GM18505 (cell line): ENCODE measurements around the gene CRTAC1.

Experiments
- ATAC-seq: cut with Tn5 transposase; IDR thresholded peaks from one replicate; pipeline ENCODE4 v1.9.1; 2021; ENCODE audit not compliant: unreplicated experiment
- POLR2A ChIP-seq: IDR thresholded peaks from 4 replicates; pipeline ENCODE4 v1.6.1; 2011; ENCODE audit warnings: borderline replicate concordance; ENCODE audit not compliant: insufficient read depth, insufficient read length; ENCODE audit errors: extremely low read depth

CRTAC1 gene

GRCh38 chr10:97974526-97975525 lies 55.6 kb downstream of the CRTAC1 start:
- no peak for TF ChIP-seq POLR2A
- ATAC-seq: no peak

- no peak for TF ChIP-seq POLR2A
- ATAC-seq: no peak
These were observed 56.3 kb downstream of the CRTAC1 start for GRCh38 chr10:97974100-97974499.

- ATAC-seq: no peak
- no peak for TF ChIP-seq POLR2A
These were observed 60.8 kb downstream of the CRTAC1 start for GRCh38 chr10:97969538-97970079.

GRCh38 chr10:97964748-97965147 lies 65.7 kb downstream of the CRTAC1 start:
- ATAC-seq: no peak
- no peak for TF ChIP-seq POLR2A

- ATAC-seq: no peak
- no peak for TF ChIP-seq POLR2A
These were observed 68.5 kb downstream of the CRTAC1 start for GRCh38 chr10:97961945-97962344.

- no peak for TF ChIP-seq POLR2A
- no peak for ATAC-seq
These were observed 70.0 kb downstream of the CRTAC1 start for GRCh38 chr10:97960269-97961056.

GRCh38 chr10:97949462-97949861 lies 81.0 kb downstream of the CRTAC1 start:
- ATAC-seq: no peak

GRCh38 chr10:97948822-97949221 lies 81.6 kb downstream of the CRTAC1 start:
- no peak for TF ChIP-seq POLR2A
- no peak for ATAC-seq

More at GRCh38 chr10:97949462-97949861, 81.0 kb downstream of the CRTAC1 start:
- no peak for TF ChIP-seq POLR2A

- no peak for ATAC-seq
- TF ChIP-seq POLR2A: no peak
These were observed 85.6 kb downstream of the CRTAC1 start for GRCh38 chr10:97944772-97945171.

GRCh38 chr10:97943294-97943693 lies 87.1 kb downstream of the CRTAC1 start:
- ATAC-seq: no peak
- no peak for TF ChIP-seq POLR2A

- ATAC-seq: no peak
- no peak for TF ChIP-seq POLR2A
These were observed 89.9 kb downstream of the CRTAC1 start for GRCh38 chr10:97940534-97940933.

- TF ChIP-seq POLR2A: no peak
- ATAC-seq: no peak
These were observed 90.9 kb downstream of the CRTAC1 start for GRCh38 chr10:97939446-97939990.

- TF ChIP-seq POLR2A: no peak
- no peak for ATAC-seq
These were observed 92.5 kb downstream of the CRTAC1 start for GRCh38 chr10:97937928-97938327.
